Epithelial cell of proximal tubule (primary cell): ENCODE data around the gene CHADL. TPM values are rescaled to one million over a fixed set of nuclear protein-coding genes. Genes with fewer than 3 reads are reported as not detected.
A peak's percentile ranks its signal among the peaks of the same experiment; 100 is the strongest.

Experiments
- DNase-seq: peaks from one replicate; pipeline ENCODE4 v3.0.0-alpha.2; 2011; ENCODE audit warnings: low read depth
- H3K4me3 ChIP-seq: 2 replicates; pipeline ENCODE4 v1.5.1; 2011; ENCODE audit warnings: low read depth, mild to moderate bottlenecking, low read length
- total RNA-seq: library from RNA; depleted of rRNA; stranded (reverse); fragments of >200 nt; gene quantifications from 2 replicates; pipeline ENCODE4 v1.2.3, GENCODE V29; 2015
- TF ChIP-seq, protein P1 (sequence below): conservative IDR thresholded peaks from 2 replicates; pipeline ENCODE4 v1.5.1; 2012; ENCODE audit warnings: low read depth, mild to moderate bottlenecking, low read length

CHADL gene
- total RNA-seq, 1 donor from 2014 or later = 1.3 TPM

DNA sequence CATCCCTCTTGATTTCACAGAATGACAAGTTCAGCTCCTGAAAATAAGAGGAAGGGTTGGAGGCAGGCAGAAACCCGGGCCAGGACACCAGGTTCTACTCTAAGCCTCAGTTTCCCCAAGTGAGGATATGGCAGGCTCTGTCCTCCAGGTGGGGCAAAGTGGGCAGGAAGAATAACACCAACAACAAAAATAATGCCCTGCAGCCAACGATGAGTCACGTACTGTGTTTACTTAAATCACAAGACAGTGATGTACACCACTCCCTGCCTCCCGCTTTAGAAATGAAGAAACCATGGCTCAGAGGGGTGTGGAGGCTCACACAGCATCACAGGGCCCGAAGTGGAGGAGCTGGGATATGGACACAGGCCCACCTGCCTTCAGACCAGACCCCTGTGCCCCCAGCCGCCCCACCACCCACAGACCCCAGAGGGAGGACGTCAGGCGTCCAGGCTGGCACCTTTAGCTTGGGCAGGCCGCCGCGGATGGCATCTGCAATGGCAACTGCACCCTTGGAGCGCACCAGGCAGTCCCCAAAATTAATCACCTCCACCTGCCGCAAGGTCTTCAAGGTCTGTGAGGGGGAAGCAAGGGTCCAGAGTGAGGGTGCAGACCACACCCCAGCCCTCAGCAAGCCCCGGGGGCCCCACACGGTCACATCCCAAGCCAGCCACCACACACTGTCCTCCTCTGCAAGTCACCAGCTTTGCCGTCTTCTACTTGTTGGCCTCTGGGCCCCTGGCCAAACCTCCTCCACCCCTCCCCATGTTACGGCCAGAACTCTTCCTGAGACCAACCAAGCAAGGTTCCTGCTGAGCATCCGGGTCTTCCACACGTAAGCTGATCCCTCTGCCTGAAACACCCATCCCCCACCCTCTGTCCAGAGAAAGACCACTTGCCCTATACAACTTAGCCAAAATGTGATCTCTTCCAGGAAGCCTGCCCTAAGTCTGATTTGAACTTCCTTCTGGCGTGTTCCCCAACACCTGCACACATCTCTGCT, 15.8 kb upstream of the CHADL start:
- no peak overlapping the region for H3K4me3 ChIP-seq
- TF ChIP-seq, protein P1, sequence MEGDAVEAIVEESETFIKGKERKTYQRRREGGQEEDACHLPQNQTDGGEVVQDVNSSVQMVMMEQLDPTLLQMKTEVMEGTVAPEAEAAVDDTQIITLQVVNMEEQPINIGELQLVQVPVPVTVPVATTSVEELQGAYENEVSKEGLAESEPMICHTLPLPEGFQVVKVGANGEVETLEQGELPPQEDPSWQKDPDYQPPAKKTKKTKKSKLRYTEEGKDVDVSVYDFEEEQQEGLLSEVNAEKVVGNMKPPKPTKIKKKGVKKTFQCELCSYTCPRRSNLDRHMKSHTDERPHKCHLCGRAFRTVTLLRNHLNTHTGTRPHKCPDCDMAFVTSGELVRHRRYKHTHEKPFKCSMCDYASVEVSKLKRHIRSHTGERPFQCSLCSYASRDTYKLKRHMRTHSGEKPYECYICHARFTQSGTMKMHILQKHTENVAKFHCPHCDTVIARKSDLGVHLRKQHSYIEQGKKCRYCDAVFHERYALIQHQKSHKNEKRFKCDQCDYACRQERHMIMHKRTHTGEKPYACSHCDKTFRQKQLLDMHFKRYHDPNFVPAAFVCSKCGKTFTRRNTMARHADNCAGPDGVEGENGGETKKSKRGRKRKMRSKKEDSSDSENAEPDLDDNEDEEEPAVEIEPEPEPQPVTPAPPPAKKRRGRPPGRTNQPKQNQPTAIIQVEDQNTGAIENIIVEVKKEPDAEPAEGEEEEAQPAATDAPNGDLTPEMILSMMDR = peak; percentile 16
- peak; percentile 7 for DNase-seq

DNA sequence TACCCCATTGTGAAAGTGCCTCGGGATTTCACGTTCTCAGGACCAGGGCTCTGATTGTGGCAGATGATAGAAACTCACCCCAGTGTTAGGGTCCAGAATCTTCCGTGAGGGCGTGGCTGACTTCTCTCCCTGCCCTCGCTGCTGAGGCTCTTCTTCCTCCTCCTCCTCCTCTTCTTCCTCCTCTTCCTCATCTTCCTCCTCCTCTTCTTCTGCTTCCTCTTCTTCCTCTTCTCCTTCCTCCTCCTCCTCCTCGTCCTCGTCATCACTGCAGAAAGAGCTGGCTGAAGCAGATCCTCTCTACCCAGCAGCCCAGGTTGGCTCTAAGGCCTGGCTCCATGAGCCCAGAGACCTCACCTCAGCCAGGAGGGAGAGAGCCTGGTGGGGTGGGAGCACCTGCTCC, 13.5 kb upstream of the CHADL start:
- TF ChIP-seq, protein P1 = no peak
- no peak for DNase-seq

GRCh38 chr22:41252365-41252764, 11.6 kb upstream of the CHADL start:
- DNase-seq = no peak
- TF ChIP-seq, protein P1 = no peak

More for the DNA sequence above, 13.5 kb upstream of the CHADL start:
- no peak overlapping the region for H3K4me3 ChIP-seq

GRCh38 chr22:41250127-41250526, 9.4 kb upstream of the CHADL start:
- H3K4me3 ChIP-seq = no peak overlapping the region

More at GRCh38 chr22:41252365-41252764, 11.6 kb upstream of the CHADL start:
- no peak overlapping the region for H3K4me3 ChIP-seq

DNA sequence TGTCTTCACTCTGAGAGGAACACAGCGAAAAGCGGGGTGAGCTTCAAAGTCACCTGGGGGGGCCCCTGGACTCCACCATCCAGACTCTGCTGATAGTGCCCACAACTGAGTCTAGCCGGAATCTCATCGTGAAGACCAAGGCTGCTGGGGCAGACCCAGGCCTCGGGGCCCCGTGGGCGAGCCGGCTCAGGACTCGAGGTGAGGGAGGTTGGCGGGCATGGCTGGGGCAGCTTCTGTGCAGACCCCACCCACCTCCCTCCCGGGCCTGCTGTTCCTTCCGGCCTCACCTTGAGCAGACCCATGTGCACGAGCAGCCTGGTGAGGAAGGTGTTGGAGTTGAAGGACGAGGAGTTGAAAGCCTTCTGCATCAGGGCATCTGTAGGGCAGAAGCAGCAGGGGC, 8.7 kb upstream of the CHADL start:
- TF ChIP-seq, protein P1 = no peak
- no peak for DNase-seq
- no peak overlapping the region for H3K4me3 ChIP-seq

More at GRCh38 chr22:41250127-41250526, 9.4 kb upstream of the CHADL start:
- TF ChIP-seq, protein P1 = no peak
- no peak for DNase-seq

DNA sequence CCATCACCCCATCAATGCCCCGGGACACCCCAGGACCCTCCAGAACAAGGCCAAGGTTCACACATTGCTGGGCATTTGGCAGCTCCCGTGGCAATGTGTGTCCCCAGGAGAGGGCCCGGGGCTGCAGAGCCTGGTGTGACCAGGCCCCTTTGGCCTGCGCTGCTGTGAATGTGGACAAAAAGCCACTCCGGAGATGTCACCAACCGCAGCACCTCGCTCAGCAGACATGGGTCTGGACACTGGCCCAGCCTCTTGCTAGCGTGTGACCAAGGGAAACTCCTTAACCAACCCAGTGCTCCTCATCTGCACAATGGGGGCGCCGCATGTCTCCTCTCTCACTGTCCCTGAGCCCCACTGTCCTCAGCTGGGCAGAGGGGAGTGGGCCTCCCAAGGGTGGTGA, 8.0 kb upstream of the CHADL start:
- TF ChIP-seq, protein P1 = no peak
- no peak overlapping the region for H3K4me3 ChIP-seq
- no peak for DNase-seq
